Stimulated activated CD8-positive, alpha-beta memory T cell treated with anti-CD3 and anti-CD28 coated beads, Interleukin-15, amount 100 ng/mL, for 1 hour (primary cell): ENCODE measurements around the gene WDR64.

Experiments
- DNase-seq: peaks from one replicate; pipeline ENCODE4 v3.0.0-alpha.2; 2020; ENCODE audit warnings: low read depth

Gene WDR64

DNA sequence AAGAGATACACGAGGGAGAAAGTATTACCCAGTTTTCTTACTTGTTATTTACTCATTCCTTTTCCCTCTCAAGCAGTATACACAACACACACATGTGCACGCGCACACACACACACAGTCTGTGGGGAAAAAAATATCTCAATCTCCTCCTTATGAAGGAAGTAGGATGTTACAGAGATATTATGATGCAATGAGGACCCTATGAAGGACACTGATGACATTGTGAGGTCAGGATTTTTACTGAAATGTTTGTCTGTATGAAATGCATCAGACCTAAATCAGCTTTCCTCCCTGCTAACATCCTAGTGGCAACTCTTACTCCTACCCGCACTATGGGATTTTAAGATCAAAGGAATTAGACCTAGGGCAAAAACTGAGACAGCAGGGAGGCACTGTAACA lies at the start of gene WDR64:
TSS of gene WDR64 (plus strand) at position 270 of the 400 bp plus-strand sequence. CDS start 204 bp downstream, outside the sequence.
- no peak for DNase-seq

DNA sequence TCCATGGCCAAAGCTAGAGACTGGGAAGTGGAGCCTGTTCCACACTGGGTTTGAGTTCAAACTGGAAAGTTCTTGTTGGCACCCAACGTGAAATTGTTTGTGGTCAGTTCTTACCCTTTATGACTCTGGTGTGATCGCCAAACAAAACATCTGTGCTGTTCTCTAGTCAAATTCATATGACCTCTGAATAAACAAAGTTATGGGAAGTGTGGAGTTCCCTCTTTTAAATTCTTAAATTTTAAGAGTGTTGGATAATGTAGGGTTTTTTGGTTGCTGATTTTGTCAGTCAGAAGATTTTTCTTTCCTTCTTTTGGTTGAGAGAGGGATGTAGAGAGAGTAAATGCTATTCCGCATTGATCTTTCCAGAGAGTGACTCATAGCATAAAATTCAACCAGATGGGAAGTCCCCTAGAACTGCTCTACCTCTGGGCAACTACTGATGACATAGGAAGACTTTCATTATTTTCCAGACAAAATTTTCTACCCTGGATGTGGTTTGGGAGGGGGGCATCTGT lies 48.3 kb upstream of the WDR64 start:
- DNase-seq, result no peak

DNA sequence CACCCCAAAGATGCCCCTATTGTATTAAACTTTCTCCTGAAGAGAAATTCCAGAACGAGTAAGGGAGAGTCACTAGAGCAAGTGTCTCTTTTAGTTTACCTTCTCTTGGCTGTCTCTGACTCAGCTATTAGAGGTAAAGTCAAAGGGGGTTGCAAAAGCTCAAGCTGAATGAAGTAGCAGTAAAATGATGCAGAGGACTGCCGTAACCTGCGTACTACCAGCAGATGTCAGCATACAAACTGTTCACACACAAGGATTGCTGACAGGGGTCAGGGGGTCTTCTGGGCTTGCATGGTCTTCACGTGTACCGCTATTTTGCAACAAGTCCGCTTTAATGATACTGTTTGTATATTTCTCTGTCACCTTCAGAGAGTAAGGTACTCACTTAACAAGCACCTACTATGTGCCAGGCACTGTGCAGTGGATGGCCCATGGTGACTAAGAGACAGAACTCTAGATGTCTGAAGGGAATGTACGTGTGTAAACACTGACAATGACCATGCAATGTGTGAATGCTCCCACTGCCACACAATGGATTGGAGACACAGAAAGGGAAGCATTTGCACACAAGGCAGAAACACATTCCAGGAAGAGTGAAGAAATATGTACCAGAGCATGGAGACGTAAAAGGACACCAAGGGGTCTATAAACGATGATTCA lies 46.8 kb upstream of the WDR64 start:
- no peak for DNase-seq

DNA sequence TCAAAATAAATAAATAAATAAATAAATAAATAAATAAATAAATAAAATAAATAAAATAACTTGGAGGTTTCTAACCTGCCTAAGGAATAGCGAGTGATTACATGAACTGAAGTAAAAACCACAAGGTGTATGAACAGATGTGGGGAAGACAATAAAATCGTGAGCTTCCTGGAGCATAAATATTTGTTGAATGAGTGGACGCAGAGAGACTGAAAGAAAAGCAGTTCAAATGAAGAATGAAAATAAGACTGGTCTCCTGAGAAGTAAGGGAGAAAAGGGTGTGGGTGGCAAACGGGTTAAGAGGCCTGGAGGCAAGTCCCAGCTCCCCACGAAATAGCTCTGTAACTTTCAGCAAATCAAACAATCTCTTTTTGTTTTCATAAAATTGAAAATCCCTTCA lies 45.5 kb upstream of the WDR64 start:
- DNase-seq, result no peak

DNA sequence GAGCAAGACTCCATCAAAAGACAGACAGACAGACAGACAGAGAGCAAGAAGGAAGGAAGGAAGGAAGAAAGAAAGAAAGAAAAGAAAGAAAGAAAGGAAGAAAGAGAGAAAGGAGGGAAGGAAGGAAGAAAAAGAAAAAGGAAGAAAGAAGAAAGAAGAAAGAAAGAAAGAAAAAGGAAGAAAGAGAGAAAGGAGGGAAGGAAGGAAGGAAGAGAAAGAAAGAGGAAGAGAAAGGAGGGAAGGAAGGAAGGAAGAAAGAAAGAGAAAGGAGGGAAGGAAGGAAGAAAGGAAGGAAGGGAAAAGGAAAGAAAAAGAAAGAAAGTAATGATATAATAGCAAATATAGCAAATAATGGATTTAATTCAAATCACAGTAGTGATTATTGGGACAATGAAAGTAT lies 44.6 kb upstream of the WDR64 start:
- no peak for DNase-seq

DNA sequence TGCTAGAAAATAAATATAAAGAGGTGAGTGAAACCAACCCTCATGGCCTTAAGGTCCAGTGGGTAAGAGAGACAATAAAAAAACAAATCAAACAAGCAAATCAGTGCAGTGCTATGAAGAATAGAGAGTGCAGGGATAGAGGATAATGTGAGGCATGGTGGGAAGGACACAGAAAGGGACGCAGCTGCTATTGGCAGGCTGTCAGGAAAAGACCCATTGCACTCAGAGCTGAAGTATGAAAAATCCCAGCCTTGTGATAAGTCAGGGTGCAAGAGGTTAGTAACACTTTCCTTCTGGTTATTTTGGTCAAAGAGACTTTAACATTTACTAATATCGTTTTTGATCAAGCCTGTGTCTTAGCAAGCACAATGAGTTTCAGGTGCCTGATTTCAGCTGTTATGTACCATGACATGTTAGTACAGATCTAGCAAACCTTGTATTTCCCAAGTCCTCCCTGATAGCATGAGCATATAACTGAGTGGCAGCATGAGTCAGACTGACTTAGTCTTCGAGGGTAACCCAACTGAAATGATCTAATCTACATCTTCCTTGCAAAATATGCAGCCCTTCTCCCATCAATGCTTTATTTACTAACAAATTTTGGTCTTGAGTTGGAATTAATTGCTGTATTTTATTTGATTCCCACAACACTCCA lies 43.6 kb upstream of the WDR64 start:
- no peak for DNase-seq

DNA sequence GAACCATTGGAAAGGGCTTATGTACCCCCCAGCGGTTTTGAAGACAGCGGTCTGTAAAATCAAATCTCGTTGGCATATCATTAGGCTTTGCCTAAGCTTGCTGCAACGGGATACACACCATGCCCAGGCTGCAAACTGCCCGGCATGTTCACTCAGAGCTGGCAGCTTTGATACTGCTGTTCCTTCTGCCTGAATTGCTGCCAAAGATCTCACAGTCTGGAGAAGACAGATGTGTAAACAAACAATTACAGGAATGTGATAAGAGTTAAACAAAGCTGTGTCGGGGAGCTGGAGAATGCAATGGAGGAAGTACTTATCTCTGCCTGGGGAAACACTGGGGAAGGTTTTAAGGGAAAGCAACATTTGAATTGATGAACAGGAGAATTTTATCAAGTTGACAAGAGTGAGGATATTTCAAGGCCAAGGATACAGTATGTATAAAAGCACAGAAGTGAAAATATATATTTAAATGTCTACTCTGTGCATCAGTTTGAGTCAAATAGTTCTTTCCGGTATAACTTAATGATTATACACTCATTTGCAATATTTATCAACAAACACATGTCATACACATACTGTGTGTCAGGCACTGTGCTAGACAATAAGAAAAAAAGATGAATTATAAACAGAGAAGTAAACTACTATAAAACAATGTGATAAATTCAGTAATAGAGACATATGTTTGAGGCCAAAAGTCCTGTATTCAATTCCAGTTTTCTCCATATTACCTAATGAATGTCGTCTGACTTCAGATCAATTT lies 41.8 kb upstream of the WDR64 start:
- DNase-seq, result no peak

DNA sequence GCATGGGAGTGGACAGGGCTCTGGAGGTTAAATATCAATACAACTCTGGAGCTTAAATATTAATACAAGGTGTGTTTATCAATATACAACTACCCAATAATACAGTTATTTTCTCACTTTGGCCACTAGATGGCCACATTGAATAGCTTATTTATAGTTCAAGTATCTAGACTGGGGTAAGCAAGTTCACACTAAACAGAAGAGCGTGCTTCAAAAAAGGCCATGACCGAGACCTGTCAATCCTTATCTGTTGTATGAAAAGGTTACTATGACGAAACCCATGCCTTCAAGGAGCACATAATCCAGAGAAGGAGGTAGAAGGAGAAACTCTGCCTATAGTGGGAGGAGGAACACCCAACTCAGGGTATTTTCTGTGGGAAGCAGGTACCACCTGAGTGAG lies 41.0 kb upstream of the WDR64 start:
- no peak for DNase-seq

DNA sequence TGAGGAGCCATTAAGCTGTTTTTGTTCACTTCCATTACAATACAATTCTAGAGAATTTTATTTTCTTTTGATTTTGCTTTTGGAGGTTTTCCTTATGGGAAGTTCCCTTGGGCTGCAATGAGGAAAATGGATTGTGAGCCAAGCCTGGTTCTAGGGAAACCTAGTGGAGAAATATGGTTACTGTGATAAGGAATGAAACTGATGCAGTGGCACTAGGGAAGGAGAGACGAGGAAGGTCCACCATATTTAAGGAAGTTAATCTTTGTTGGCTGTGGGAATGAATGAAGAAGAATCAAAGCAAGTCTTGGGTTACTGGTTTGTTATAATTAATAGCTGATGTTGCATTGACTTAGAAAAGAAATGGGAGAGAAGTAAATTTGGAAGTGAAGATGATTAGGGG lies 40.3 kb upstream of the WDR64 start:
- no peak for DNase-seq

DNA sequence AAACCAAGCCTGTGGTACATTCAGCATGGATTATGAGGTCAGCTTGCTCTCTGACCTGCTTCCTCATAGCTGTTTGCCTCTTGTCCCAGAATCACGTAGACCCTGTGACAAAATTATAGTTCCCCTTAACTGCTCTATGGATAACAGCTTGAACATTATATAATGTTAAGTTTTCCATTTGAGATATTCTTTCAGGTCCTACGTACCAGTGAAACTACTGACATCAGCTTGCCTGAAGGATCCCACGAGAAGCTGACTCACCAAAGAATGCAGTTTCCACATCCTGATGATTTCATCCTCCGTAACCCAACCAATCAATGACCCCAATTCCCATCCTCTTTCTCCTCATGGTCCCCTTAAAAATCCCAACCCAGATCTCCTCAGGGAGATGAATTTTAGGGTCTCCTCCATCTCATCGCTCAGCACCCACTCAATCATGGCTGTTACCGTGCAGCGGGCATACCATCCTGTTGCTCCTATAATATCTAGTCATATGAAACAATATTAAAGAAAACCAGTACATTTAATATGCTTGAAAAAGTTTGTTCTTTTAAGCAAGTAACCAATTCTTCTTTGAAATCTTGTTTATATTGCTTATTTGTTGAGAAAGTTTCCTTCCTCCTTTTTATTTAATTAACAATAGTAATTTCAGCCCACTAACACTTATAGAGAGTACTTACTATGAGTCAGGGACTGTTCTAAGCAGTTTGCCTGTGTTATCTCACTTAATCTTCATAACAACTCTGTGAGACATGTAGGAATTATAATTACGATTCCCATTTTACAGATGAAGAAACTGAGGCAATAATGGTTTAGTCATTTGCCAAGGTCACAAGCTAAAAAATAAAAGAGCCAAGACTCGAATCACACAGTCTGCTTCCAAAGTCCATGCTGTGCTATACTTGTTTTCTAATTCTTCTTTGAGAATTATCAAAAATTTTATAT lies 39.3 kb upstream of the WDR64 start:
- DNase-seq, result no peak

DNA sequence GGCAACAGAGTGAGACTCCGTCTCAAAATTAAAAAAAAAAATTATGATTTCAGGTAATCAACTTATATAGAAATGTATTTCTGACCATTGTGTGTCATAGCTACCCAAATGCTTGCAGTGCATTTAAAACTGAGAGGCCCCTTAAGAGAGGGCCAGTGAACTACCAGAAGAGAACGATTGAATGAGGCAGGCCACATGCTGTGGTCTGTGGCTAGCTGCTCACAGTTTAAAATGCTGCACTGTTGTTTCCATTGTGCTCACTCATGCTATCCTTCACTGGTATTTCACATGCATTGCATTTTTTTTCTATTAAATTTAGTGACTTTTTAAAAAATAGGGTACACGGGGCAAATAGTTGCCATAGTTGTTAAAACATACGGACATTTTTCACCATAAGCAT lies 37.9 kb upstream of the WDR64 start:
- no peak for DNase-seq

DNA sequence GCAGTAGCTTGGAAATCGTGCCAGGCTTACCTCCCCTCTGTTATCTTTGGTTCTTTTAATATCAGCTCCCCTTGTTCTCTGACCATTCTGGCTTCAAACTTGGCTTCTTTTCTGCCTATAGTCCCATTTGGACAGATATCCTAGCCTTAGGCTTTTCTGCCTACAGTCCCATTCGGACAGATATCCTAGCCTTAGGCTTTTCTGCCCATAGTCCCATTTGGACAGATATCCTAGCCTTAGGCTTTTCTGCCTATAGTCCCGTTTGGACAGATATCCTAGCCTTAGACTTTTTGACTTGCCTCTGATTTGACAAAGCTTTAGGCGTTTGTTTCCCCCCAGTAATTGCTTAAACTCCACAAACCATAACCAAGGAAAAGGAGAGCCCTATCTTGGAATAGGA lies 37.5 kb upstream of the WDR64 start:
- DNase-seq, result no peak

DNA sequence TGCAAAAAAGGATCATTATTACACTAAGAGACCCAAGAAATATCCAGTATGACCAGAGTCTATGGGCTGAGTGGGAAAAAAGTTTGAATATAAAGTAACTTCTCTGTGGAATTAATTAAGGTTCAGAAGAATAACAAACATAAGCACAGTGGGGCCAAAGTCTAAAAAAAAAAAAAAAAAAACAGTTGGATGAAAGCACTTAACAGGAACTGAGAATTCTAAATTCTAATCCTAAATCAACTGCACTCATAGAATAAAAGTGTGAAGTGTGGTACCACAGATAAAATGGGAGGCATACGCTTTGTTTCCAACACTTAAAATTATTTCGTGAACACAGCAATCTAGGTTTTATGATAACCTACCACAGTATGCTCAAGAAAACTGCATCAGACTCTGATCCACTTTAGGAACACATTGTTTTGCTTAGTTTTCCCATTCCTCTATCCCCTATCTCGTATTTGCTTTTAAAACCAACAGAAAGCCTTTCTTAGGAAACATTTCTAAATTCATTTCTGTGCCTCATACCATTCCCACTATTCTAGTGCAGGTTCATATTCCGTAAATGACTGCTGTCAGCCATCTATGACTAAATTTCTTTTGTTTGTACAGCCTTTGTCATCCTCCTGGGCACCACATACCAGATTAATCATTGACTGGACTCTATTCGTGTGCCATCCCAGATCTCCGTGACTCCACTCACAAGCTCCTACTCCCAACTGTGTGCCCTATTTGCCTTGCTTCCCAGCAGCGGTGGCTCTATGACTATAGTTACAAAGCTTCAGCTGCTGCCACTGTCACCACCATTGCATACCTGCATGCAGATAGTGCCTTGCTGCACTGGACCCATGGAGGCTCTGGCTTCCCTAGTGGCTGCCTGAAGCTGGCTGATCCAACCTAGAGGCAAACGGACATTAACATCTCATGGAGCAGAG lies 36.8 kb upstream of the WDR64 start:
- DNase-seq, result no peak

DNA sequence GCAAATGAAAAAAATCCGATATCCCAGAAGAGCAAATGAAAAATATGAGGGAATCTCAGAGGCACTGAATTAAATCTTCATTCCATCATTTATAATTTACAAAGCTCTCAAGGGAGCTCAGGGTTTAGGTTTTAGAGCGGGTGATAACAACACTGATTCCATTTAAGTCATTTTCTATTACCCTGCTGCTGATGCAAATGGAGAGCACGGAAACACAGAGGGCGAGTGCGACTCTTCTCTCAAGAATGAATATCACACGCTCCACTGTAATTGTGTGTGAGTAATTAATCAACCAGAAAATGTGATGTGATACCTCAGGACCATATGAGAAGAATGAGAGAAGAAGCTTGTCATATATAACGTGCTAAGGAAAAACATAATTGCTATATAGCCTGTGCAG lies 34.7 kb upstream of the WDR64 start:
- no peak for DNase-seq

DNA sequence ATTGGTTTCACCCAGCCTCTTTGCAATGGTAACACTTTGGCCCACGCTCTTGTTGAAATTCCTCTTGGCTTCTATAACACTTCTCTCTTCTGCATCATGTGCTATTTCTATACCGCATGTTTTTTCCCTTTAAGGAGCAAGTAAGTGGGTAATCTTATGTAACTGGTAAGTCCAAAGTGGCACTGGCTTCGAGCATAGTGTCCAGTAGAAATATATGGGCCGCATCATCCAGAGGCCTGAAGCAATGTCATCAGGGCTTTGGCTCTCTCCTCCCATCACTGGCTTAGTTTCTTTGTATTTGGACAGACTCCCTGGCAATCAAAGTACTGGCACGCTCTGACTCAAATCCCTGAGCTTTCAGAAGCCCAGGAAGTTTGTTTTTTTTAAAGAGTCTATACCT lies 29.4 kb upstream of the WDR64 start:
- DNase-seq, result no peak

DNA sequence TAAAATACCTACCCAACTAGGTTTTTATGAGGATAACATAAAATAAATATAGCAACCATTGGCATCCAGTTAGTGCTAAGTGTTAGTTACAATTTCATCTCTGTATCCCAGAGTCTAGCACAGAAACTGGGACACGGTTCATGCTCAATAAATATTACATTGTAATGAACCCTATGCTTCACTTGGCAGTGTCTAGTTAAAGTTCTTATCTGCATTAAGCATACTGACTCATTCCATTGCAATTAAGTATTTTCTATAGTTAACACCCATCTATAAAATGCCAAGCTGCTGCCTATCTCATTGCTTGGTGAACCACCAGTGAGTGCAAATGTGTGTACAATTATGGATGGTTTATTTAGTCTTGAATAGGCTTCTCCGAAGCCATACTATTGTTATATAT lies 27.1 kb upstream of the WDR64 start:
- no peak for DNase-seq

DNA sequence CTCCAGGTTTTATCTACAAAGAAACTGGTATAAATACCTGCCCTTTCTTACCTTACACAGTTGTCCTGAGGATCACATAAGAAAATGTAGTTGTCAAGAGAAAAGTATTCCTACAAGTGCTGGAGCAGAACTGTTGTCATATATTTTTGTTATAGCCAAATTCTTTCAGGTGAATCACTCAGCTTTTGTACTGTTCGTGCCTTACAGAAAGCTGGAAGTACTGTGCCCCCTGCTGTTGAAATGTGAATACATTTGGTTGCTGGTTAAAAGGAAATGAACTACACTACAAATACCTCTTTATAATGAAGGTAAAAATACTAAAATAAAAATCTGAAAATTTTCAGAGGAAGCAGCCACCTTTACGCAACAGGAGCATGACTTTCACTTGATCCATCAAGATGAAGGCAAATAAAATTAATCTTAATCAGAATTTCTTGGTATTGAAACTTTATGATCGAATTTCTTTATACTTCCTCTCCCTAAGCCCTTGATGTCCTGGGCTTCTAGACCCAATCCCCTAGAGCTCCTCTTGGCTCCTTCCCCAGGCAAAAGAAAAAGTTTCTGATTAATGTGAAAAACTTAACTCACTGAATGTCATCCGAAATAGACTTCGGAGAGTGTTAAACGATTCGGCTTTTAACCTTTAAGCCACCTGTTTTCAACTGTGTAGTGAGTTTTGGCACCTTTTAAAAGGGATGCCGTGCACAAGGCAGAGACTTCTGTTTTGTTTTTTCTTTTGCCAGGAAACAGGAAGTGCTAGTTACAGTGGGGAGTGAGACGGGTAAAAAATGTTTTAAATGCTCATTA lies 24.4 kb upstream of the WDR64 start:
- DNase-seq, result no peak

DNA sequence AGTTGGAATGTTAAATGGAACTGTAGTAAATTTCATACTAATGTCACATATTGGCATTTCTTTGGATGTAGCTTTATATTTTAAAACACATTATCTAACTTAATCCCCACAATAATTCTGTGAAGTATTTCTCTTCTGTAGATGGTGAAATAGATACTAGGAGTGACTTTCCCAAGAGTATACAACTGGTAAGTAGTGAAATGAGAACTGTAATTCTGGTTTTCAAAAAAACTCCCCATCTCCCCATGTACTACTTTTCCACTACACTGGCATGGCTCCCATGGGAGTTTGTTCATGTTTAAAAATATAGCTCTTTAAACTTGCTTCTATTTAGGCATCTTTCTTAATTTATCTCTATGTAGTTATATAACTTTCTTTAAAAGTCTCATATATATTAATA lies 22.1 kb upstream of the WDR64 start:
- DNase-seq, result no peak

DNA sequence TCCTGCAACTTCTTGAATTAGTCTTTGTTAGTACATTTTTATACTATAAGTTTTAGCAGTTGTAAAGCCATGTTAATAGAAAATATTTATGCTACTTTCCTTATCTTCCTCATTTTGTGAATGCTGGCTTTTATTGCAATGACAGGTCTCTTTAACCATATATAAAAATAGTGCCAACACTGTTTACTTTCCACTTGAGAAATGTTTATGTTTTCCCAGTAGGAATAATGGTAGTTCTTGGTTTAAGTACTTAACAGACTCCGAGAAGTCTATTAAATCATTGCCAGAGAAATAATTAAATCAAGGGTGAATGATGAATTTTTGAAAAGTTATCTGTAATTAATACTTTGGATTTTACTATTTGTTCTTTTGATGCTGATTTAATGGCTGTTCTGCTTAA lies 21.6 kb upstream of the WDR64 start:
- no peak for DNase-seq

DNA sequence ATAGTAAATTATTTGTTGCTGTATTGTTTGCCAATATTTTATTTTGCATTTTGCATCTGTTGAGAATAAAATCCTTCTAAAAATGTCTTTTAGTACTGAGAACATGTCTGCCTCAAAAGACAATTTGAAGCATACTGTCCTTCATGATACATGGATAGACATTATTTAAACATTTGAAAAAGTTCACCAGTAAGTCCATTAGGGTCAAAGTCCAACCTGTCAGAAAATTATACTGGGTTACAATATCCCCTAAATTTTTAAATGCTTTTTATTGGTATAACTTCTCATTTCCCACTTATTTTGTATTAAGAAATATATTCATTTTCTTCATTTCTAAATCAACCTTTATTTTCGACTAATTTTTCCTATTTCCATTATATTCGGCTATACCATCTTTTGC lies 21.2 kb upstream of the WDR64 start:
- DNase-seq, result no peak
